Fibroblast of skin of scalp (primary cell): ENCODE measurements around the gene SLIT1.

Experiments used
- DNase-seq: peaks from one replicate; pipeline ENCODE4 v3.0.0-alpha.2; 2013

Gene SLIT1

GRCh38 chr10:97061423-97061822 lies 124.3 kb downstream of the SLIT1 start:
- DNase-seq, result no peak

- no peak for DNase-seq
These were observed 125.2 kb downstream of the SLIT1 start for GRCh38 chr10:97060441-97061084.

DNA sequence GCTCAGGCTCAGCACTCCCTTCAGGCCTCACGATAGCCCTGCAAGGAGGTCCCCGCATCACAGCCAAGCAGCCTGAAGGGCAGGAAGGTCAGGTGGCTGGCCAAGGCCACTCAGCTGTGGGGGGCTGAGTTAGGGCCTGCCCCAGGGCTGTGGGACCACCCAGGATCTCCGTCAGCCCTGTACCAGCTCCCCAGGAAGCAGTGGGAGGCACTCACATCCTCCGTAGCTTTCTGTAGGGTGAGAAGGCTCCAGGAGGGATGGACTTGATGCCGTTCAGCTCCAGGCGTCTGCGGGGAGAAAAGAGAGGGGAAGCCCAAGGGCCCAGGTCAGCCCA lies 125.9 kb downstream of the SLIT1 start:
- no peak for DNase-seq

DNA sequence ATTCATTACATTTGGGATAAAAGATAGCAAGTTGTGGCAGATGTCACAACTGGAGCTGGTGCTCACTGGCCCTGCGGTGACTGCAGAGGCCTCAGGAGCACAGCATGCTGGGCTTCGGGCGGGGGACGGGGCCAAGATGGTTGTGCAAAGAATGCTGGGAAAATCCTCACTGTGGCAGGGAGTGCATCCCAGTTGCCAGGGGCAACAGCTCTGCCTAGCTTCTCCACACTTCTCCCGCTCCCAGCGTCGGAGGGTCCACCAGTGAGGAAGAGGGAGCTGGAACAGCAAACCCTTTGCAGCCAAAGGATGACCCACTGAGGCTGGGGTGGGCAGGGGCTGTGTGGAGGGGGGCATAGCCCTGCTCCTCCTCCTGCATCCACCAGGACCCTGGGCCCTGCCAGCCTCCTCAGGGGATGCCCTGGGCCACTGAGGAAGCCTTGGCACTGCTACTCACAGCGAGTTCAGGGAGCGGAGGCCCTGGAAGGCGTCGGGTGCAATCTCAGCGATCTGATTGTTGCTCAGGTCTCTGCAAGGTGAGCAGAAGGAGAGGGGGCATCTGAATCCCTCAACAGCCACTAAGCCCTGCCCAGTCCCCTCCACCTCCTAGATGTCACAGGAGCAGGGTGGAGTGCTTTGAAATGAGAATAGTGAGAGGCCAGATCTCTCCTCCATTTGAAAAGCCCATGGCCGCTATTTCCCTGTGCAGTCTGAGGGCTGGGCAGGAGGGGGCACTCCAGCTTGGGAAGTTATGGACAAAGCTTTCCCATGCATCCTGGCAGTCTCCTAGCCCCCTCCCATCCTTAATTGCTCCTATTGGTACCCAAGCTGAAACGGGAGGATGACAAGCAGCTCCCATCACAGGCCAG lies 126.5 kb downstream of the SLIT1 start:
- no peak for DNase-seq

GRCh38 chr10:97058521-97058920 lies 127.2 kb downstream of the SLIT1 start:
- DNase-seq, result no peak

DNA sequence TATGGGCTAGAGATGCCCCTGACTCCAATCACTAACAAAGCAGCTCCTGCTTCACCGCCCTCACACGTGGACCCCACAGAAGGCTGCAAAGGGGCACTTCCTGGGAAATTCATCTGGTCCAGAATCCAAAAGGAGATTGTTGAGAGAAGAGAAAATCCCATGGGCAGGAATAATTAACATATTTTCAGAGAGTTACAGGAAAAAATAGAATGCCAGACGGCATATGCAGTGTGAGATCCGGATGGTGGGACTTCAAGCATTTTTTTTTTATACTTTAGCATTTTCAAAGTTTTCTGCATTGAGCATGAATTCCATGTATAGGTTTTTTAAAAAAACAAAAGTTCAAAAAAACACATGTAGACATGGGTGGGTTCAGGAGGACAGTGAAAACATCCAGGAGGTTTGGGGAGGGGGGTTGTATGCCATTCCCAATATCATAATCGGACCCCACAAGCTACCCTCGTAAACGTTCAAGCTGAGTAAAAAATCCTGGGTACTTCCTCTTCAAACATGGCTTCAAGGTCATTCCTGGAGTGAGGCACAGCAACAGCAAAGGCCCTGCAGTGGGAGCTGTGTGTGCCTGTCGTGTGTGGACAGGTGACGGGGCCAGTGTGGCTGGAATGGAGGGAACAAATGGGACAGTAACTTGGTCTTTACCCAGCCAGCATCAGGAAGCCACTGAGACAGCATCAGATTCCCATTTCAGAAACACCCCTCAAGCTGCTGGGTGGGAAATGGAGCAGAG lies 128.1 kb downstream of the SLIT1 start:
- DNase-seq, result no peak

DNA sequence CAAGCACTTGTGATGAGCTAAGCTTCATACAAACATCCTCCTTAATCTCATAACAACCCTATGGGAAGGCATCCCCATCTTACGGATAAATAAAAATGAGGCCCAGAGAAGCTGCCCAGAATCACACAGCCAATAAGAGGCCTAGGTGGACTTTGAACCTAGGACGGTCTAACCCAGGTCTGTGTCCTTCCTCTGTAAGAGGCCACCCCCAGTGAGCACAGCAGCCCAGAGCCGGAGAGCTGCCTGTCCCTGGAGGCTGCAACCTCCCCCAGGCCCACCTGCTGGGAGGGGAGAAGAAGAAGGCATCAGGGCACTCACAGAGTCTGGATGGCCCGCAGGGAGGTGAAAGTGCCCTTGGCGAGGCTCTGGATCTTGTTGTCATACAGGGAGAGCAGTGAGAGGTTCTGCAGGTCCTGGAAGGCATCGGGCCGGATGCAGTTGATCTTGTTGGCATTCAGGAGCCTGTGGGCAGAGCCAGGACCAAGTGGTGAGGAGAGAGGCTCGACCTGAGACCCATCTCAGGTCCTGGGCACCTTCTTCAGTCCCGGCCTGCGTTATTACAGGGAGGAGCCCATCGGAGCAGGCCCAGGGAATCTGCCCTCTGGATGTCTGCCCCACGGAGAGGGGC lies 129.6 kb downstream of the SLIT1 start:
- DNase-seq, result no peak

GRCh38 chr10:97053276-97053675 lies 132.5 kb downstream of the SLIT1 start:
- no peak for DNase-seq

DNA sequence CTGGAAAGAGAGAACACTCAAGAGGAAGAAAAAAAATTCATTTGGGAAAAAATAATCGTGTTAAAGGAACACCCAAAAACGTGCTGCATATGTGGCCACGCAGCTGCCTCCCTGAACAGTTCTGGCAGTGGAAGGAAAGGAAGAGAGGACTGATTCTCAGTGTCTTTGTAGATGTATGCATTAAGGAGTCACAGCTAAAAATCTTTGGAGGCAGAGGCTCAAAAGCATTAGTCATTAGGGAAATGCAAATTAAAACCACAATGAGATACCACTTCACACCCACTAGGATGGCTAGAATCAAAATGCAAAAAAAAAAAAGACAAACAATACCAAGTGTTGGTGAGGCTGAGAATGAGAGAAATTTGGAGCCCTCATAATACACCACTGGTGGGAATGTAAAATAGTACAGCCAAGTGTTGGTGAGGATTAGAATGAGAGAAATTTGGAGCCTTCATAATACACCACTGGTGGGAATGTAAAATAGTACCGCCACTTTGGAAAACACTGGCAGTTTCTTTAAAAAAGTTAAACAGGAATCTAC lies 134.7 kb downstream of the SLIT1 start:
- no peak for DNase-seq

GRCh38 chr10:97050205-97050745 lies 135.5 kb downstream of the SLIT1 start:
- no peak for DNase-seq

GRCh38 chr10:97049670-97050069 lies 136.1 kb downstream of the SLIT1 start:
- no peak for DNase-seq

GRCh38 chr10:97048649-97049427 lies 136.9 kb downstream of the SLIT1 start:
- DNase-seq, result no peak

- DNase-seq, result no peak
These were observed 138.0 kb downstream of the SLIT1 start for GRCh38 chr10:97047788-97048187.

DNA sequence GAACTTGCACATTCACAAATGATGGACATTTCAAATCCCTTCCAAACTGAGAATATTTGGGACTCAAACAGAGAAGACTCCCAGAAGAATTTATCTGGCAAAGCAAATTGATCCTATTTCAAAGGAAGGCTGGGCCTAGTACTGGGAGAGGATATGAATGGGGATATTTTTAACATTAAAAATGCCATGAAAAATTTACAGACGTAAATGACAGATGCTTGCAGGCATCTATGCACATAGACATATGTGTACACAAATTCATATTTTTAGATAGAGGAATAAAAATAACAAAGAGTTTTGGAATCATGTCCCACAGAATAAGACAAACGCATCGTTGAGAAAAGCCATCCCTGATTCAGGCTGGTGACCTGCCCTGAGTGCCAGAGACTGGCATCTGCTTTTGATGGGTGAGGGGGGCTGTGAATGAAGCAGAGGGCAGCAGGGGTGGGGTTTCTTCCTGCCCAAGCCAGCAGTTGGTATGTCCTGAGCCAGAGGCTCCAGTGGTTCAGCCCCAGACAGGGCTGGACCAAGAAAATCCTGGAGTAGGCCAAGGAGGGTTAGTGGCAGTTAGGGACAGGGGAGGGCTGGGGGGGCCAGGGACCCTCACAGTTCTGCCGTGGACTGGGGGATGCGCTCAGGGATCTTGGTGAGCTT lies 138.5 kb downstream of the SLIT1 start:
- DNase-seq, result no peak

- no peak for DNase-seq
These were observed 139.2 kb downstream of the SLIT1 start for GRCh38 chr10:97046456-97047082.

- no peak for DNase-seq
These were observed 142.2 kb downstream of the SLIT1 start for GRCh38 chr10:97043563-97043855.

DNA sequence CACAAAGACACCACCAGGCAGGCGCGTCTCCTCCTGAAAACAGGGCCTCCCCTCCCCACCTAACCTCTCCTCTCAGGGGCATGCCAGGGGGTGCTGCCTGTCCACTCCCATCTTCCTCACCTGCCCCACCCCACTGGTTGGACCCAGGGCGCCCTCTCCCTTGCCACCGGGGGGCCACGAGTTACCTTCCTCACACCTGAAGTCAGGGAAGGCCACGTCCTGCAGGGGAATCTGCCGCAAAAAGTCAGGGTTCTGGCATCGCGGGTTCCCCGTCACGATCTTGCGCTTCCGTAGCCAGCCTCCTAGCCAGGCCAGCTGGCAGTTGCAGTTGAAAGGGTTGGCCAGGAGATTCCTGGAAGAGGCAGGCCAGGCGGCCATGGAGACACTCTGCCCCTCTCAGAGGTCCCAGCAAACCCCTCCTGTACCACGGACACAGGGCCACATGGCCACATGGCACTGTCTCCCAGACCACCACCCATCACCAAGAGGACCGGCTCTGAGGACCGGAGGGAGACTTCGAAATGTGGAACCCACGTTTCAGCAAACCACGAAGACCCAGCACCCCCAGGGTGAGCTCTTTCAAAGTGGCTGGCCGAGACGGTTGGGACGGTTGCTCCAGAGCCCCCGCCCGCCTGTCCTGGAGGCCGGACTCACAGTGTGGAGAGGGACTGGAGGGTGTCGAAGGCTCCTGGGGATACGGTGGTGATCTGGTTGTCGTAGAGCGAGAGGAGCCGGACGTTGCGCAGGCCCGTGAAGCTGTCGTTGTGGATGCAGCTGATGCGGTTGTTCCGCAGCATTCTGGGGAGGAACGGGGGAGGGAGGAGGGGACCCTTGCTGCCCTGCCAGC lies 142.8 kb downstream of the SLIT1 start:
- no peak for DNase-seq

DNA sequence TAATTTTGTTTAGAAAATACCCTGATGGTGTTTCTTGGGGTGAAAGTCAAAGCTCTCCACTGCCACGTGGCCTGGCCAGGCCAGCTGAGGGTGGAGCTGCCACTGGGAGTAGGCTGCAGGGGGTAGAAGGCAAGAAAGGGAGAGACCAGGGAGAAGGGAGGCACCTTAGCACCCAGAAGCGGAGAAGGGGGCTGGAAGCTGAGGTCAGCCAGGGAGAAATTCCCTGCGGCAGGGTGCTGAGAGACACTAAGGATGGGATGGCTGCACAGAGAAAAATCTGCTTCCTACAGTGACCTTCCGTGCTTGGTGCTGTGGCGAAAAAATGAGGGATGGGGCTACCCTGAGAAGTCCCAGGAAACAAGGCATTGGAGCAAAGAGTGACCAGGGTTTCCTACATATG lies 143.7 kb downstream of the SLIT1 start:
- no peak for DNase-seq

DNA sequence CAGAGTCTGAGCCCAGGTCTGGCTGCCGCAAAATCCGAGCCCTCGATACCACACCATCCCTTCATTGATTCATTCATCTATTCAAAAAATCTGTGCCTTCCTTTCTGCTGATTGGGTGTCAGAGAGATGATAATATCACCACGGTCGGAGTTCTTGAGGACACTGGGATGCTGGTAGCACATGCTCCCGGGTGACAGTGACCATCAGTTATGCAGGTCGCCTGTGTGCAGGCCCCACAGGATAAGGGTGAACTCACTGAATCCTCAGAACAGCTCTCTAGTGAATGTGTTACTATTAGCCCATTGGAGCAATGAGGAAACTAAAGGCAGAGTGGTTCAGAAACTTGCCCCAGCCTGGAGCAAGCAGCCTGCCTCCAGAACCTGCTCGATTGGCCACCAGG lies 145.1 kb downstream of the SLIT1 start:
- DNase-seq, result no peak

DNA sequence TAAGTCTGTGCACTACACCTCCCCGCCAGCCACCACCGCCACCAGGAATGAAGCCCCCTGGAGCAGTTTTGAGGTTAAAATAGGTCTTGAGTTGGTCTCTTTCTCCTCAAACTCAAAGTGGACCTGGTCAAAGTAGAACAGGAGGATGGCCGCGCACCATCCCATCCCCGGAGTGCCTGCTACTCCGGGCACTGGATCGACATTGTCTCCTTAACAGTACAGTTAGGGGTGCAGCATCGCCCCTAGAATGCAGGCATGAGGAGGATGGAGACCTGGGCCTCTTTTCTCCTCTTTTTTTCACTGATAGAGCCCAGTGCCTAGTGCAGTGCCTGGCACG lies 145.5 kb downstream of the SLIT1 start:
- DNase-seq, result no peak
